ENCODE data around the gene IRF2BP2. TPM values are rescaled to one million over a fixed set of nuclear protein-coding genes. Genes with fewer than 3 reads are reported as not detected.

Gene IRF2BP2
- total and polyA plus RNA-seq, 4 experiments from 2014 or later, result 23.9 to 164 (median 103) TPM

- no peak overlapping the region for H3K27ac ChIP-seq (ENCODE audit: low read depth, low read length)
- no peak overlapping the region for H3K4me3 Mint-ChIP-seq
Observed at GRCh38 chr1:234654002-234654733, 44.2 kb upstream of the IRF2BP2 start.

GRCh38 chr1:234649432-234650081, 39.6 kb upstream of the IRF2BP2 start:
- ChIA-PET CTCF (ENCODE audit: partially characterized antibody) (no interaction called here), POLR2A (ENCODE audit: partially characterized antibody) (no interaction called here)
- H3K4me3 Mint-ChIP-seq, result no peak overlapping the region
- Histone ChIP-seq H3K4me3 (ENCODE audit: low read length in 2 of 2) (no peak overlapping the region), H3K9me3 (ENCODE audit: control insufficient read depth in 1 of 2, low read length in 2 of 2) (no peaks in the 10 kb centered on the region), H3K27me3 (ENCODE audit: insufficient read depth, low read length) (no peaks in the 10 kb centered on the region), H3K36me3 (ENCODE audit: insufficient read depth, low read length) (no peaks in the 10 kb centered on the region), H3K4me1 (ENCODE audit: insufficient read depth, low read length) (no peaks in the 10 kb centered on the region), H3K27ac (ENCODE audit: low read depth, low read length) (no peak overlapping the region)
- H3K27ac Mint-ChIP-seq, result no peak overlapping the region
- H3K36me3 Mint-ChIP-seq, result no peaks in the 10 kb centered on the region
- no peaks in the 10 kb centered on the region for H3K4me1 Mint-ChIP-seq
- no peak for DNase-seq
- H3K27me3 Mint-ChIP-seq, result no peaks in the 10 kb centered on the region
- intact Hi-C loops (cut with micrococcal nuclease), result no loop called here
- peaks cover 0 to 8% (median 4%) of the 10 kb centered on the region in 8 donors for H3K9me3 Mint-ChIP-seq

More at GRCh38 chr1:234654002-234654733, 44.2 kb upstream of the IRF2BP2 start:
- Mint-ChIP-seq H3K36me3 (no peaks in the 10 kb centered on the region), H3K9me3 (no peaks in the 10 kb centered on the region), H3K27me3 (no peaks in the 10 kb centered on the region), H3K27ac (no peak overlapping the region), H3K4me1 (peaks cover 0 to 2% (median 0%) of the 10 kb centered on the region in 4 donors)
- Histone ChIP-seq H3K9me3 (ENCODE audit: control insufficient read depth in 1 of 2, low read length in 2 of 2) (no peaks in the 10 kb centered on the region), H3K4me3 (ENCODE audit: low read length in 2 of 2) (no peak overlapping the region), H3K27me3 (ENCODE audit: insufficient read depth, low read length) (no peaks in the 10 kb centered on the region), H3K36me3 (ENCODE audit: insufficient read depth, low read length) (no peaks in the 10 kb centered on the region), H3K4me1 (ENCODE audit: insufficient read depth, low read length) (no peaks in the 10 kb centered on the region)
- no peak for DNase-seq
- CTCF ChIA-PET (ENCODE audit: partially characterized antibody), result no interaction called here
- POLR2A ChIA-PET (ENCODE audit: partially characterized antibody), result no interaction called here
- intact Hi-C loops (cut with micrococcal nuclease), result no loop called here

DNA sequence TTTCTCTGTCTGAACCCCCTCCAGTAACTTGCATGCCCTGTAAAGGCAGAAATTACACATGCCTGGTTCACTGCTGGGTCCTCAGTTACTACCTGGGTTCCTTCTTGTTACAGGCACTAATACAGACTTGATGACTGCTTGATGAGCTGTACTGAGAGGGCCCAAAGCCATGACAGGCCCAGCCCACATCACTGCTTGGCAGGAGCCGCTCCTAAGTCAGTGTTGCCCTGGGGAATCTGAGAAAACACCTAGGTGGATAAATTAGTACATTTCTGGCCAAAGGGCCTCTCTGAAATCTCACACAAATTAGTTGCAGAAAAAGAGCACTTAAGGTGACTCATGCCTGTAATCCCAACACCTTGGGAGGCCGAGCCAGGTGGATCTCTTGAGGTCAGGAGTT, 37.8 kb upstream of the IRF2BP2 start:
- ChIA-PET CTCF (ENCODE audit: partially characterized antibody) (no interaction called here), POLR2A (ENCODE audit: partially characterized antibody) (interaction anchor here (1.7 kb wide), 1 partner anchor 10 kb away, joined by 4 read pairs; no protein-coding TSS in a partner anchor)
- no peaks in the 10 kb centered on the region for H3K4me1 ChIP-seq (ENCODE audit: insufficient read depth, low read length)
- DNase-seq, result no peak
- no peaks in the 10 kb centered on the region for H3K27me3 Mint-ChIP-seq
- no peaks in the 10 kb centered on the region for H3K9me3 ChIP-seq (ENCODE audit: control insufficient read depth in 1 of 2, low read length in 2 of 2)
- H3K9me3 Mint-ChIP-seq, result peaks cover 0 to 8% (median 4%) of the 10 kb centered on the region in 8 donors
- H3K36me3 Mint-ChIP-seq, result no peaks in the 10 kb centered on the region
- intact Hi-C loops (cut with micrococcal nuclease), result no loop called here
- no peak overlapping the region for H3K27ac Mint-ChIP-seq
- no peak overlapping the region for H3K4me3 Mint-ChIP-seq
- no peaks in the 10 kb centered on the region for H3K27me3 ChIP-seq (ENCODE audit: insufficient read depth, low read length)
- H3K27ac ChIP-seq (ENCODE audit: low read depth, low read length), result no peak overlapping the region
- no peaks in the 10 kb centered on the region for H3K36me3 ChIP-seq (ENCODE audit: insufficient read depth, low read length)
- no peak overlapping the region for H3K4me3 ChIP-seq (ENCODE audit: low read length in 2 of 2)
- H3K4me1 Mint-ChIP-seq, result no peaks in the 10 kb centered on the region

DNA sequence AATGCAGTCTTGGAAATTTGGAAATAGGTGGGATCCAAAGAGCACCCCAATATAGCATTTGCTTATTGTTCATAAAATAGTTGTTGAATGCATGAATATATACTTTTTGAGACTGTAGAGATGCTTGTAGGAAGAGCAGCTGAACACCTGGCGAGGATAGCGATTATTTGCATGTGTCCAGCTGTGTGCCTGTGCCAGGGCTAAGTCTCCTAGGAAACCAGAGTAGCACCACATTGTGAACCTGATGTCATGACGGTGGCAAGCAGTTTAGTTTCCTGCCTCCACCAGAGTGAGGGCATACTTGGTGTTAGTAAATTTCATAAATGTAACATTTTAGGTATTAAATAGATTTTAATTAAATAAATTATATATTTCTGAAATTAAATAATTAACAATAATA, 37.3 kb upstream of the IRF2BP2 start:
- ChIA-PET POLR2A (ENCODE audit: partially characterized antibody) (interaction anchor here (1.7 kb wide), 1 partner anchor 10 kb away, joined by 4 read pairs; no protein-coding TSS in a partner anchor), CTCF (ENCODE audit: partially characterized antibody) (no interaction called here)
- no peak overlapping the region for H3K4me3 Mint-ChIP-seq
- H3K27me3 ChIP-seq (ENCODE audit: insufficient read depth, low read length), result no peaks in the 10 kb centered on the region
- H3K36me3 Mint-ChIP-seq, result no peaks in the 10 kb centered on the region
- DNase-seq, result no peak
- intact Hi-C loops (cut with micrococcal nuclease), result no loop called here
- H3K27ac Mint-ChIP-seq, result no peak overlapping the region
- H3K9me3 Mint-ChIP-seq, result peaks cover 0 to 8% (median 4%) of the 10 kb centered on the region in 8 donors
- H3K27ac ChIP-seq (ENCODE audit: low read depth, low read length), result no peak overlapping the region
- H3K36me3 ChIP-seq (ENCODE audit: insufficient read depth, low read length), result no peaks in the 10 kb centered on the region
- H3K4me1 Mint-ChIP-seq, result no peaks in the 10 kb centered on the region
- H3K4me3 ChIP-seq (ENCODE audit: low read length in 2 of 2), result no peak overlapping the region
- H3K27me3 Mint-ChIP-seq, result no peaks in the 10 kb centered on the region
- H3K4me1 ChIP-seq (ENCODE audit: insufficient read depth, low read length), result no peaks in the 10 kb centered on the region
- no peaks in the 10 kb centered on the region for H3K9me3 ChIP-seq (ENCODE audit: control insufficient read depth in 1 of 2, low read length in 2 of 2)

- Histone ChIP-seq H3K36me3 (ENCODE audit: insufficient read depth, low read length) (no peaks in the 10 kb centered on the region), H3K4me3 (ENCODE audit: low read length in 2 of 2) (no peak overlapping the region), H3K27ac (ENCODE audit: low read depth, low read length) (no peak overlapping the region), H3K27me3 (ENCODE audit: insufficient read depth, low read length) (no peaks in the 10 kb centered on the region), H3K4me1 (ENCODE audit: insufficient read depth, low read length) (no peaks in the 10 kb centered on the region), H3K9me3 (ENCODE audit: control insufficient read depth in 1 of 2, low read length in 2 of 2) (no peaks in the 10 kb centered on the region)
- Mint-ChIP-seq H3K27ac (no peak overlapping the region), H3K9me3 (peaks cover 0 to 8% (median 4%) of the 10 kb centered on the region in 8 donors), H3K27me3 (no peaks in the 10 kb centered on the region), H3K4me3 (no peak overlapping the region), H3K36me3 (no peaks in the 10 kb centered on the region), H3K4me1 (no peaks in the 10 kb centered on the region)
- POLR2A ChIA-PET (ENCODE audit: partially characterized antibody), result no interaction called here
- intact Hi-C loops (cut with micrococcal nuclease), result no loop called here
- DNase-seq, result no peak
- CTCF ChIA-PET (ENCODE audit: partially characterized antibody), result no interaction called here
Observed at GRCh38 chr1:234645964-234646363, 36.0 kb upstream of the IRF2BP2 start.

DNA sequence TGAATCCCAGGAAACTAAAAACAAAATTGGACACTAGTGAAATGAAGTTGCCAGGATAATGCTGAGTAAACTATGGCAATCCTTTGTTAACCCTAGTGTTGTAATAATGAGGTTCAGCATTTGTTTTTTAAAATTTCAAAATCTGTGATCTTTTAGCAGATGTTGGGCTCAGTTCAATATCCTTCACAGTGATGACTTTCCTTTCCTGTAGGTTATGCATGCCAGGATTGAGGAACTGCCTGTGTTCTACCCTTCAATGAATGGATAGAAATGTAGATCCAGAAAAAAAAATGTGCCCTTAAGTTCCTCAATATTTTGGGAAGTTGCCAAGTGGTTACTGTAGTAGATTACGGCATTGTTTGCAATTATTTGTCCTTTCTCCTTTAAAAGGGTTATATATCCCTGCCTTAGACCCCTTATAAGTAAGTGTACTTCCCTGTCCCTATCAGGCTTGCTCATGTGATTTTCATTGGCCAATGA, 35.5 kb upstream of the IRF2BP2 start:
- H3K27ac Mint-ChIP-seq, result no peak overlapping the region
- intact Hi-C loops (cut with micrococcal nuclease), result no loop called here
- no peaks in the 10 kb centered on the region for H3K36me3 Mint-ChIP-seq
- Histone ChIP-seq H3K4me3 (ENCODE audit: low read length in 2 of 2) (no peak overlapping the region), H3K4me1 (ENCODE audit: insufficient read depth, low read length) (no peaks in the 10 kb centered on the region), H3K36me3 (ENCODE audit: insufficient read depth, low read length) (no peaks in the 10 kb centered on the region), H3K27ac (ENCODE audit: low read depth, low read length) (no peak overlapping the region), H3K9me3 (ENCODE audit: control insufficient read depth in 1 of 2, low read length in 2 of 2) (no peaks in the 10 kb centered on the region), H3K27me3 (ENCODE audit: insufficient read depth, low read length) (no peaks in the 10 kb centered on the region)
- no peak overlapping the region for H3K4me3 Mint-ChIP-seq
- ChIA-PET POLR2A (ENCODE audit: partially characterized antibody) (no interaction called here), CTCF (ENCODE audit: partially characterized antibody) (no interaction called here)
- no peak for DNase-seq
- H3K4me1 Mint-ChIP-seq, result no peaks in the 10 kb centered on the region
- peaks cover 0 to 8% (median 4%) of the 10 kb centered on the region in 8 donors for H3K9me3 Mint-ChIP-seq
- H3K27me3 Mint-ChIP-seq, result no peaks in the 10 kb centered on the region

DNA sequence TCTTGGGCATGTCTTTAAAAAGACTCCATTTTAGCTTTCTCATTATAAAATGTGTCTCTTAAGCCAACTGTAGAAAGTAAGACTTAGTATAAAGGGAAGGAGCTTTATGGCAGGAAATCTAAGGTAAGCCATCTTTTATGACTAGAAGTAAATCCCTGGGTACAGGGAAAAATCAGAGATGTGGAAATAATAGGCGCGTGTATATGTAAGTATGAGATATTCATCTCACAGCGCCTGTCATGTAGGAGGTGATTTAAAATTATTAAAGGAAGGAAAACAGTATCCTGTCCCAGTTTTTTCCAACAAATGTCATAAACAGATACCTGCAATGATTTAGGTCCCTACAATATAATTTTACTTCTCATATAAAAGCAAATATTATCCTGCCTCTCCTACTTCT, 35.0 kb upstream of the IRF2BP2 start:
- peaks cover 0 to 8% (median 4%) of the 10 kb centered on the region in 8 donors for H3K9me3 Mint-ChIP-seq
- H3K36me3 Mint-ChIP-seq, result no peaks in the 10 kb centered on the region
- ChIA-PET POLR2A (ENCODE audit: partially characterized antibody) (no interaction called here), CTCF (ENCODE audit: partially characterized antibody) (interaction anchor here (1.0 kb wide), 1 partner anchor 60 kb away, joined by 3 read pairs; no protein-coding TSS in a partner anchor)
- H3K4me1 Mint-ChIP-seq, result no peaks in the 10 kb centered on the region
- Histone ChIP-seq H3K36me3 (ENCODE audit: insufficient read depth, low read length) (no peaks in the 10 kb centered on the region), H3K9me3 (ENCODE audit: control insufficient read depth in 1 of 2, low read length in 2 of 2) (no peaks in the 10 kb centered on the region), H3K27ac (ENCODE audit: low read depth, low read length) (no peak overlapping the region), H3K4me1 (ENCODE audit: insufficient read depth, low read length) (no peaks in the 10 kb centered on the region), H3K27me3 (ENCODE audit: insufficient read depth, low read length) (no peaks in the 10 kb centered on the region), H3K4me3 (ENCODE audit: low read length in 2 of 2) (no peak overlapping the region)
- DNase-seq, result no peak
- H3K4me3 Mint-ChIP-seq, result no peak overlapping the region
- no peak overlapping the region for H3K27ac Mint-ChIP-seq
- intact Hi-C loops (cut with micrococcal nuclease), result no loop called here
- H3K27me3 Mint-ChIP-seq, result no peaks in the 10 kb centered on the region

Measured in CD4-positive, alpha-beta memory T cell (primary cell).